ENCODE data around the gene DLGAP4.
"Not testable (repeated sequence)": the region's sequence is repeated elsewhere in the genome, so short reads cannot be mapped to it uniquely, and the experiment has no call there.

The DLGAP4 gene

GRCh38 chr20:36522412-36522811 is 216.3 kb downstream of the DLGAP4 start:
- not testable (repeated sequence) for DNase-seq

GRCh38 chr20:36523341-36523740 is 217.2 kb downstream of the DLGAP4 start:
- no peak for DNase-seq

- DNase-seq, result no peak
These were observed 219.7 kb downstream of the DLGAP4 start for GRCh38 chr20:36525620-36526365.

- DNase-seq, result no peak
These were observed 220.4 kb downstream of the DLGAP4 start for GRCh38 chr20:36526521-36527011.

DNA sequence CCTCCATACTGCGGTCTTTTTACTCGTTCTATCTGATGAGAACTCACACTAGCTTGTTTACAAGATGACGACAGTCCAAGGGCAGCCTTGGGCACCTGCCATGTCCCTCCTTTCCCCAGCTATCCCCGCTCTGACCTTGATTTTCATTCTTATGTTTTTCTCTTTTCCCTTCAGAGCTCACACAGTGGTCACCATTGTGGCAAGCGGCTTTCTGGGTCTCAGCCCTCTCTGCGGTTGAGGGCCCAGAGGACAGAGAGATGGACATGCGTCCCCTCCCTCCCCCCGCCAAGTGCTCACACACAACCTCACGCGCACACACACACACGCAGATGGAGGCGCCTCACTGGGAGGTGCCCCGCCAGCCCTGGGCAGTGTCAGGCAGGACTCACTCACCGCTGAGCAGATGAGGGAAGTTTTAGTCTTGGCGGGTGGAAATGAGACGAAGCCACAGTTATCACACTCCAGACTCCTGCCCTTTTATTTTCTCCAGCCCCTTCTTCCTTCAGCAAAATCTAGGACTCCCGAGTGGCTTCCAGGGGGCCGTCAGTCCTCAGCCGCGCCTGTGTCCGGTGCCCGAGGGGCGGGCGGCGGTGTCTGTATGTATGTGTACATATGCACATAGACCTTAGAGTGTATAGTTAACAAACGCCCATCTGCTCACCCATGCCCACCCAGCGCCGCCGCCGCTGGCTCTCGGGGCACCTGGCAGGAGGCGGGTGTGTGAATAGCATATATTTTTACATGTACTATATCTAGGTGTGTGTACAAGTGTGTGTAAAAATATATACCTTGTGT is 221.4 kb downstream of the DLGAP4 start:
- no peak for DNase-seq

DNA sequence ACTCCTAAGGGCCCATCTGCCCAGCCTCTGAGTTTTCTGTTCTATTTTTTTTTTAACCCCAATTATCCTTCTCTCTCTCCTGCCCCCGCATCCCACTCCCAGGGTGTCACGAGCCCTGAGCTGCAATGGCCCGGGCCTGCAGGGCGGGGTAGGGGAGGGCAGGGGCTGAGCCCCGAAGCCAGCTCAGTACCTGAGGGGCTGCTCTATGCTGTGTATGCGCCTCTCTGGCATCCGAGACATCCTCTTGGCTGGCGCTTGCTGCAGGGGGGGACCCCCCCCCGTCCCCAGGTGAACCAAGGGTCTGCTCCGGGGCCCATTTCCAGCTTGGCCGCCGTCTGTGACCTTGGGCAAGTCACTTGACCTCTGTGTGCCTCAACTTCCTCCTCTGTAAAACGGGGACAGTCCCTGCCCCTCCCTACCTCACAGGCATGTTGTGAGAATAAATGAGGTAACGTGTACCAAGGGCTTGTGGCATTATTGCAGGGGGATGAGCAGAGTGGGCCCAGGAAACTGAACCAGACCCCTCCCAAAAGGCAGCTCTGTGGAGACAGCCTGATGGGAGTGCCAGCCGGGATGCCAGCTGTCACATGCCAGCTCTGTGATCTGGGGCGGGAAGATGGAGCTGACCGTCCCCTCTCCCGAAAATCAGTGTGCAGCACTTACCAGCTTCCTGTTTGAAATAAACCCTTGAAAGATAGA is 222.2 kb downstream of the DLGAP4 start:
- DNase-seq, result no peak

DNA sequence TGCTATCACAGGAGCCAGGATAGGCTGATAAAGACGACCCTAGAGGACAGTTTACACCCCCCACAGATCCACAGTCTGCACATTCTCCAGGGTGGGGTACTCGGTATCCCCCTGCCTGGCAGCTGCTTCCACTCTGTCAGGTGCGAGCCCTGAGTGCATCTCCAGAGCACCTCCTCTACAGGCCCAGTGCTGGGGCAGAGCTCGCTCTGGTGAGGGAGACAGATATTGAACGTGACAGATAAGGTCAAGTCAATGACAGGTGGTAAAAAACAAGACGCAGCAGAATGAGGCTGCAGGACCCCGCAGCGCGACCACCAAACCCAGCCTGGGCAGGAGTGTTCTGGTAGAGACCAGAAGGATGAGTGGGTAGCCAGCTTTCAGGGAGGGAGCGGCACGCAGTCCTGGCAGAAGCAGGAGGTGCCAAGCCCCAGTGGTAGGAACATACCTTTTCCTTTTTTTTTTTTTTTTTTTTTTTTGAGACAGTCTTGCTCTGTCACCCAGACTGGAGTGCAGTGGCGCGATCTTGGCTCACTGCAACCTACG is 222.8 kb downstream of the DLGAP4 start:
- no peak for DNase-seq

GRCh38 chr20:36532388-36532787 is 226.2 kb downstream of the DLGAP4 start:
- no peak for DNase-seq

GRCh38 chr20:36532822-36533221 is 226.7 kb downstream of the DLGAP4 start:
- DNase-seq, result no peak

DNA sequence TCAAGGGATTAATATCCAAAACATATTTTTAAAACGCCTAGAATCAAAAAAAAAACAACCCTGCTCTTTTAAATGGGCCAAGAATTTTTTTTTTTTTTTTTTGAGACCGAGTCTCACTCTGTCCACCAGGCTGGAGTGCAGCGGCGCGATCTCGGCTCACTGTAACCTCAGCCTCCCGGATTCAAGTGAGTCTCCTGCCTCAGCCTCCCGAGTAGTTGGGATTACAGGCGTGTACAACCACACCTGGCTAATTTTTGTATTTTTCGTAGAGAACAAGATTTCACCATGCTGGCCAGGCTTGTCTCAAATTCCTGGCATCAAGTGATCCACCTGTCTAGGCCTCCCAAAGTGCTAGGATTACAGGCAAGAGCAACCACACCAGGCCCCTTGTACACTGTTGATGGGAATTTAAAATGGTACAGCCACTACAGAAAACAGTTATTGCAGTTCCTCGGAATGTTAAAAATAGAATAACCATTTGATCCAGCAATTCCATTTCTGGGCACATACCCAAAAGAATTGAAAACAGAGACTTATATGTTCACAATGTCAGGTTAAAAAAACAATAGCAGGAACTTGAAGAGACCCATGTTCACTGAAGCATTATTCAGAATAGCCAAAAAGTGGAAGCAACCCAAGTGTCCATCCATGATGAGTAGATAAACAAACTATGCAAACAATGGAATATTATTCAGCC is 232.0 kb downstream of the DLGAP4 start:
- DNase-seq, result no peak

- no peak for DNase-seq
These were observed 234.5 kb downstream of the DLGAP4 start for GRCh38 chr20:36540551-36541211.

GRCh38 chr20:36541227-36541767 is 235.2 kb downstream of the DLGAP4 start, which contains the start of gene MYL9:
MYL9 (plus strand) TSS chr20:36541519; CDS start chr20:36544885, 3,366 bp downstream.
- DNase-seq, result no peak

DNA sequence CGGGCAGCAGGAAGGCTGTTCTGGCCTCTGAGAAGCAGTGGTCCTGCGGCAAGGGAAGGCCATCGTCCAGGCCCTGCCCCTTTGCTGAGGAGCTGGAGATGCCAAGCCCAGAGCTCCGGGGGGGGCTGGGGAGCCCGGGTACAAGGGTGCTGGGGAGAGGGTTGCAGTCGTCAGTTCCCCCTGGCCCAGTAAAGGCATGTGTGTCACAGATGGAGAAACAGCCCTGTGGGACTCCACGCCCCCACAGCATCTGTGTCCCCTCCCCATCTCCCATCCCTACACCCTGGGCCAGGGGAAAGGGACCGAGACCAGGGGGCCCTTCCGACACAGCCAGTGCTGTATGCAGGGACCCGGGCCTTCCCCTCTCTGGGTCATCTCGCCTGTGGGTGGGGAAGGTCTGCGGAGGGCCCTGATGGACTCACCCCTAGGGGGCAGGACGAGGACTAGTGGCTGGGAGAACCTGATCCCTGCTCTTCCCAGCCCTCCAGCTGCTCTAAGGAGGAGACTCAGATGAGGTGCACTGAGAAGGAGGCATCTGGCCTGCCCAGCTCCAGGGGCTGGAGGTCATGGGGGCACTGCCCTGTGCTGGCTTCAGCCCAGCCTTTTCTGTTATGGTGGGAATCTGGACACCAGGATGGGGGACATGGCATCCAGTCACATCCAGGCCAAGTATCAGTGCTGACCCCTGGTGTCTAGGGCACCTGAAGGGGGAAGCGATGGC is 235.8 kb downstream of the DLGAP4 start:
- no peak for DNase-seq

DNA sequence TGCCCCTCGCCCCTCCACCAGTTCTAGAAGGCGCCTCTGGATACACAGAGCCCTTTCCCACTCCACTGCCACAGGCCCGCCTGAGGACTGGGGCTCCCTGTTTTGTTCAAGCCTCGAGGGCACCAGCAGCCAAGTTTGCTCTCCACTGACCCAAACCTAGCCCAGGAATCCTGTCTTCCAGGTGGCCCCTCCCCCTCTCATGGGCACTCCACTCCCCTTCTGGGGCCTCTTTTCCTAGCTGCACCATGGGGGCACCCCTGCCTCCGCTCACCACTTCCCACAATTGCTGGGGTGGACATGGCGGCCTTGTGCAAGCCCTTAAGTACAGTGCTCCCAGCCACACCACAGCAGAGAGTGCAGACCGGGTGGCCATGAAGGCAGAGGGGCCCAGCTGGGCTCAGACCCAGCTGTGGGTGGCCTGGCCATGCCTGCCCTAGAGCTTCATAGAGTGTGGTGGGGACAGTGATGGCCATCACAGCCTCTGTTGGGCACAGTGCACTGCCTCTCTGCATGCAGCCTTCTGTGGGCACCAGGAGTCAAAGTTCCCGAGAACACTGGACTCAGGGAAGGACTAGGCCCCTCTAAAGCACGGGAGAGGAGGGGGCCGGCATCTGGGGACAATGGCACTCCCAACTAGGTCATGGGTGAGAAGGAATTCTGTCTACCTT is 236.5 kb downstream of the DLGAP4 start:
- no peak for DNase-seq

- no peak for DNase-seq
These were observed 237.3 kb downstream of the DLGAP4 start for GRCh38 chr20:36543184-36544133.

DNA sequence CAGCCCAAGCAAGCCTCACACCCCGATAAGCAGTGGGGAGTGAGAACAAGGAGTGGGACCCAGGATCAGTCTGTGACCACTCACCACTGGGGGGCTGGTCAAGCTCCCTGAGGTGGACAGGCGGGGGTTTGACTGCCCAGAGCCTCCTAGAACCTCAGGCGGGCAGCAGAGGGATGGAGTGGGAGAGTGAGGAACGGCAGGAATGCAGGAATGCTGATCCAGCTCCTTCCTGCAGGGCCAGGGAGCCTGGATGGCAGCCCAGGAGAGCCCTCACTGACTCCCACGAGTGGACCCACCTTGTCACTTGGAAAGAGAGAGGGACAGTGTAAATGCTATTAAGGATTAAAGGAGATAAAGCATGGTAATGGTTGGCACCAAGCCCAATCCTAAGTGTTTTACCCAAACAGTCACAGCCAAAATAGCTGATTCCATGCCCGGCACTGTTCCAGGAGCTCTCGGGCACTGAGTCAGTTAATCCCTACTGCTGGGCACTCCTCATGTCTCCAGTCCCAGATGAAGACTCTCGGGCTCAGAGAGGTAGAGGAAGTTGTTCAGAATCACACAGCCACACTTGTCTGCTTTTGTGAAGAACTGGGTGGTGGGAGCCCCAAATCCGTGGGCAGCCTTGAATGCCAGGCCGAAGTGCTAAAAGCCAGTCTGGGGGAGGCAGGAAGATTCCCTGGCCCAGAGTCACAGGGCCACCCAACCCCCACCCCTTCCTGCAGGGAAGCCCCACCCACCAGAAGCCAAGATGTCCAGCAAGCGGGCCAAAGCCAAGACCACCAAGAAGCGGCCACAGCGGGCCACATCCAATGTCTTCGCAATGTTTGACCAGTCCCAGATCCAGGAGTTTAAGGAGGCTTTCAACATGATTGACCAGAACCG is 238.2 kb downstream of the DLGAP4 start:
- DNase-seq, result no peak

DNA sequence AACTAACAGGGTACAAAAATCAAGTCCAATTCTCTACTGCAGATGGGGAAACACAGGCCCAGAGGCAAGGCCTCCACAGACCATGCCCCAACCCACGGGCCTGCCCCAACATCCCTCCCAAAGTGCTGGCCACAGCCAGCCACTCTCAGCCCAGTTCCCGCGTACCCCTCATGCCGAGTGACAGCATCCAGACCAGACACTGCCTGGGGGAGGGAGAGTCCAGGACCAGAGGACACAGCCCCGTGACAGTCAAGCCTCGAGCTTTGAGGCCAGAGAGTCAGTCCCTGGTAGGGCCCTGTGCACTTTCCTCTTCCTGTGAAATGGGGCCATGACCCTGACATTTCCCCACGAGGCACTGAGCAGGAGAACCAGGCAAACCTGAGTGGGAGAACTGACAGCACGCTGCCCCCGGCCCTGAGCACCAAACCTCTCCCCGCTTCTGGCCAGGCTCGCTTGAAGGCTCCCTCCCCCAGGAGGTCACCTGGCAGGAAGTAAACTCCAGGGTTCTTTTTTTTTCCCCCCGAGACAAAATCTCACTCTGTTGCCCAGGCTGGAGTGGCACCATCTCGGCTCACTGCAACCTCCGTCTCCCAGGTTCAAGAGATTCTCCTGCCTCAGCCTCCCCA is 240.1 kb downstream of the DLGAP4 start:
- DNase-seq, result no peak
